ENCODE data around the gene MS4A4A. TPM values are rescaled to one million over a fixed set of nuclear protein-coding genes. Genes with fewer than 3 reads are reported as not detected.

MS4A4A gene
- not detected in 2 replicates for total RNA-seq (2014; rRNA removed; shearing (Covaris generic))

- H3K27ac ChIP-seq: no peak within 1 kb of the TSS
- H3K27me3 ChIP-seq: no peaks in the 10 kb centered on the region
- H3K4me3 ChIP-seq: no peak within 1 kb of the TSS
- no peaks in the 10 kb centered on the region for H3K9me3 ChIP-seq (replicated peaks)
- H3K36me3 ChIP-seq: no peaks in the 10 kb centered on the region
- DNase-seq: no peak
- no peaks in the 10 kb centered on the region for H3K4me1 ChIP-seq
Measured at GRCh38 chr11:60280412-60280811, at the start of gene MS4A4A. Gene MS4A4A, plus strand, starts transcription at chr11:60280666. Its CDS starts 10 bp downstream, at chr11:60280676.

- no peaks in the 10 kb centered on the region for H3K27me3 ChIP-seq
Measured at GRCh38 chr11:60230681-60231080, 49.8 kb upstream of the MS4A4A start.

GRCh38 chr11:60235321-60235720, 45.1 kb upstream of the MS4A4A start:
- no peaks in the 10 kb centered on the region for H3K27me3 ChIP-seq
- no peak for DNase-seq
- H3K27ac ChIP-seq: no peak overlapping the region
- H3K36me3 ChIP-seq: no peaks in the 10 kb centered on the region
- no peaks in the 10 kb centered on the region for H3K4me1 ChIP-seq
- no peaks in the 10 kb centered on the region for H3K9me3 ChIP-seq (replicated peaks)
- H3K4me3 ChIP-seq: no peak overlapping the region

More at GRCh38 chr11:60230681-60231080, 49.8 kb upstream of the MS4A4A start:
- H3K27ac ChIP-seq: no peak overlapping the region
- H3K4me3 ChIP-seq: no peak overlapping the region
- H3K9me3 ChIP-seq (replicated peaks): no peaks in the 10 kb centered on the region
- no peaks in the 10 kb centered on the region for H3K36me3 ChIP-seq
- no peak for DNase-seq
- no peaks in the 10 kb centered on the region for H3K4me1 ChIP-seq

GRCh38 chr11:60240662-60241061, 39.8 kb upstream of the MS4A4A start:
- H3K9me3 ChIP-seq (replicated peaks): no peaks in the 10 kb centered on the region
- DNase-seq: no peak

GRCh38 chr11:60241786-60242185, 38.7 kb upstream of the MS4A4A start:
- H3K9me3 ChIP-seq (replicated peaks): no peaks in the 10 kb centered on the region
- no peaks in the 10 kb centered on the region for H3K4me1 ChIP-seq
- no peaks in the 10 kb centered on the region for H3K27me3 ChIP-seq
- no peak overlapping the region for H3K4me3 ChIP-seq
- no peak for DNase-seq
- H3K27ac ChIP-seq: no peak overlapping the region
- H3K36me3 ChIP-seq: no peaks in the 10 kb centered on the region

More at GRCh38 chr11:60240662-60241061, 39.8 kb upstream of the MS4A4A start:
- H3K36me3 ChIP-seq: no peaks in the 10 kb centered on the region
- no peak overlapping the region for H3K4me3 ChIP-seq
- no peaks in the 10 kb centered on the region for H3K4me1 ChIP-seq
- H3K27me3 ChIP-seq: no peaks in the 10 kb centered on the region
- no peak overlapping the region for H3K27ac ChIP-seq

GRCh38 chr11:60242740-60243239, 37.7 kb upstream of the MS4A4A start, which contains the start of gene MS4A4E:
Gene MS4A4E, minus strand, starts transcription at chr11:60243137. Its CDS starts 13,082 bp downstream, at chr11:60230055.
- Histone ChIP-seq H3K36me3 (no peaks in the 10 kb centered on the region), H3K27ac (no peak within 1 kb of the TSS), H3K4me1 (no peaks in the 10 kb centered on the region), H3K9me3 (replicated peaks) (no peaks in the 10 kb centered on the region), H3K27me3 (no peaks in the 10 kb centered on the region), H3K4me3 (no peak within 1 kb of the TSS)
- DNase-seq: no peak

- Histone ChIP-seq H3K4me3 (no peak overlapping the region), H3K9me3 (replicated peaks) (no peaks in the 10 kb centered on the region), H3K27ac (no peak overlapping the region), H3K36me3 (no peaks in the 10 kb centered on the region), H3K27me3 (no peaks in the 10 kb centered on the region), H3K4me1 (no peaks in the 10 kb centered on the region)
- DNase-seq: peak; percentile 31 to 80
Measured at GRCh38 chr11:60251485-60252212, 28.8 kb upstream of the MS4A4A start.

- no peaks in the 10 kb centered on the region for H3K4me1 ChIP-seq
- H3K27me3 ChIP-seq: no peaks in the 10 kb centered on the region
- H3K9me3 ChIP-seq (replicated peaks): no peaks in the 10 kb centered on the region
- no peak for DNase-seq
- no peaks in the 10 kb centered on the region for H3K36me3 ChIP-seq
- H3K4me3 ChIP-seq: no peak overlapping the region
- no peak overlapping the region for H3K27ac ChIP-seq
Measured at GRCh38 chr11:60252213-60253108, 28.0 kb upstream of the MS4A4A start.

- 0 out of 2 replicates have a peak, but pooled peaks cover 2% of the 10 kb centered on the region for H3K27me3 ChIP-seq
- no peak overlapping the region for H3K4me3 ChIP-seq
- no peak overlapping the region for H3K27ac ChIP-seq
- no peak for DNase-seq
- no peaks in the 10 kb centered on the region for H3K36me3 ChIP-seq
- H3K9me3 ChIP-seq (replicated peaks): no peaks in the 10 kb centered on the region
- no peaks in the 10 kb centered on the region for H3K4me1 ChIP-seq
Measured at GRCh38 chr11:60257956-60258722, 22.3 kb upstream of the MS4A4A start.

GRCh38 chr11:60261014-60261413, 19.5 kb upstream of the MS4A4A start:
- DNase-seq: no peak
- Histone ChIP-seq H3K9me3 (replicated peaks) (no peaks in the 10 kb centered on the region), H3K4me1 (no peaks in the 10 kb centered on the region), H3K4me3 (no peak overlapping the region), H3K27me3 (0 out of 2 replicates have a peak, but pooled peaks cover 5% of the 10 kb centered on the region), H3K27ac (no peak overlapping the region), H3K36me3 (no peaks in the 10 kb centered on the region)

- DNase-seq: no peak
- Histone ChIP-seq H3K36me3 (no peaks in the 10 kb centered on the region), H3K27ac (no peak overlapping the region), H3K27me3 (0 out of 2 replicates have a peak, but pooled peaks cover 5% of the 10 kb centered on the region), H3K4me3 (no peak overlapping the region), H3K9me3 (replicated peaks) (no peaks in the 10 kb centered on the region), H3K4me1 (no peaks in the 10 kb centered on the region)
Measured at GRCh38 chr11:60263402-60263801, 17.1 kb upstream of the MS4A4A start.

GRCh38 chr11:60264644-60265043, 15.8 kb upstream of the MS4A4A start:
- DNase-seq: no peak
- H3K4me3 ChIP-seq: no peak overlapping the region
- no peak overlapping the region for H3K27ac ChIP-seq
- H3K9me3 ChIP-seq (replicated peaks): no peaks in the 10 kb centered on the region
- no peaks in the 10 kb centered on the region for H3K4me1 ChIP-seq
- H3K36me3 ChIP-seq: no peaks in the 10 kb centered on the region
- H3K27me3 ChIP-seq: 0 out of 2 replicates have a peak, but pooled peaks cover 5% of the 10 kb centered on the region

- H3K27ac ChIP-seq: no peak overlapping the region
- 0 out of 2 replicates have a peak, but pooled peaks cover 5% of the 10 kb centered on the region for H3K27me3 ChIP-seq
- no peaks in the 10 kb centered on the region for H3K36me3 ChIP-seq
- H3K4me3 ChIP-seq: no peak overlapping the region
- DNase-seq: peak; percentile 11 to 70
- no peaks in the 10 kb centered on the region for H3K4me1 ChIP-seq
- no peaks in the 10 kb centered on the region for H3K9me3 ChIP-seq (replicated peaks)
Measured at GRCh38 chr11:60265373-60266214, 14.9 kb upstream of the MS4A4A start.
